ENCODE data around the gene HSF2.

HSF2 gene

GRCh38 chr6:122376246-122376645 is 23.2 kb upstream of the HSF2 start:
- Histone ChIP-seq H3K27ac (ENCODE audit: low read length) (no peak overlapping the region), H3K27me3 (ENCODE audit: low read depth, low read length) (no peaks in the 10 kb centered on the region), H3K4me3 (ENCODE audit: low read depth in 1 of 2, low read length in 2 of 2) (no peak overlapping the region), H3K9me3 (ENCODE audit: control insufficient read depth in 1 of 2, low read length in 2 of 2) (no peaks in the 10 kb centered on the region), H3K4me1 (ENCODE audit: control insufficient read depth in 1 of 2, insufficient read depth in 2 of 2, low read length in 2 of 2) (peaks cover 0 to under 1% of the 10 kb centered on the region in 2 donors), H3K36me3 (ENCODE audit: control insufficient read depth in 1 of 2, insufficient read depth in 2 of 2, low read length in 2 of 2) (no peaks in the 10 kb centered on the region)

GRCh38 chr6:122381494-122382265 is 17.8 kb upstream of the HSF2 start:
- no peak overlapping the region for H3K27ac ChIP-seq (ENCODE audit: low read length)
- peaks cover 0 to 3% of the 10 kb centered on the region in 2 donors for H3K4me1 ChIP-seq (ENCODE audit: control insufficient read depth in 1 of 2, insufficient read depth in 2 of 2, low read length in 2 of 2)
- no peaks in the 10 kb centered on the region for H3K36me3 ChIP-seq (ENCODE audit: control insufficient read depth in 1 of 2, insufficient read depth in 2 of 2, low read length in 2 of 2)
- no peak overlapping the region for H3K4me3 ChIP-seq (ENCODE audit: low read depth in 1 of 2, low read length in 2 of 2)
- no peaks in the 10 kb centered on the region for H3K9me3 ChIP-seq (ENCODE audit: control insufficient read depth in 1 of 2, low read length in 2 of 2)
- H3K27me3 ChIP-seq (ENCODE audit: low read depth, low read length) = no peaks in the 10 kb centered on the region

GRCh38 chr6:122385857-122386612 is 13.4 kb upstream of the HSF2 start:
- no peak overlapping the region for H3K4me3 ChIP-seq (ENCODE audit: low read depth in 1 of 2, low read length in 2 of 2)
- no peak overlapping the region for H3K27ac ChIP-seq (ENCODE audit: low read length)
- no peaks in the 10 kb centered on the region for H3K27me3 ChIP-seq (ENCODE audit: low read depth, low read length)
- peaks cover 0 to 24% of the 10 kb centered on the region in 2 donors for H3K4me1 ChIP-seq (ENCODE audit: control insufficient read depth in 1 of 2, insufficient read depth in 2 of 2, low read length in 2 of 2)
- no peaks in the 10 kb centered on the region for H3K36me3 ChIP-seq (ENCODE audit: control insufficient read depth in 1 of 2, insufficient read depth in 2 of 2, low read length in 2 of 2)
- H3K9me3 ChIP-seq (ENCODE audit: control insufficient read depth in 1 of 2, low read length in 2 of 2) = no peaks in the 10 kb centered on the region

- peaks cover 0 to 23% of the 10 kb centered on the region in 2 donors for H3K4me1 ChIP-seq (ENCODE audit: control insufficient read depth in 1 of 2, insufficient read depth in 2 of 2, low read length in 2 of 2)
- no peaks in the 10 kb centered on the region for H3K27me3 ChIP-seq (ENCODE audit: low read depth, low read length)
- no peaks in the 10 kb centered on the region for H3K36me3 ChIP-seq (ENCODE audit: control insufficient read depth in 1 of 2, insufficient read depth in 2 of 2, low read length in 2 of 2)
- peak overlapping the region; percentile 24 for H3K27ac ChIP-seq (ENCODE audit: low read length)
- H3K9me3 ChIP-seq (ENCODE audit: control insufficient read depth in 1 of 2, low read length in 2 of 2) = no peaks in the 10 kb centered on the region
- H3K4me3 ChIP-seq (ENCODE audit: low read depth in 1 of 2, low read length in 2 of 2) = no peak overlapping the region
These were observed 10.5 kb upstream of the HSF2 start for GRCh38 chr6:122388945-122389344.

- H3K36me3 ChIP-seq (ENCODE audit: control insufficient read depth in 1 of 2, insufficient read depth in 2 of 2, low read length in 2 of 2) = no peaks in the 10 kb centered on the region
- H3K27ac ChIP-seq (ENCODE audit: low read length) = peak overlapping the region; percentile 24
- H3K4me3 ChIP-seq (ENCODE audit: low read depth in 1 of 2, low read length in 2 of 2) = no peak overlapping the region
- no peaks in the 10 kb centered on the region for H3K27me3 ChIP-seq (ENCODE audit: low read depth, low read length)
- H3K9me3 ChIP-seq (ENCODE audit: control insufficient read depth in 1 of 2, low read length in 2 of 2) = no peaks in the 10 kb centered on the region
- peaks cover 0 to 32% of the 10 kb centered on the region in 2 donors for H3K4me1 ChIP-seq (ENCODE audit: control insufficient read depth in 1 of 2, insufficient read depth in 2 of 2, low read length in 2 of 2)
These were observed 9.6 kb upstream of the HSF2 start for GRCh38 chr6:122389704-122390372.

- H3K4me1 ChIP-seq (ENCODE audit: control insufficient read depth in 1 of 2, insufficient read depth in 2 of 2, low read length in 2 of 2) = peaks cover 0 to 33% of the 10 kb centered on the region in 2 donors
- no peaks in the 10 kb centered on the region for H3K27me3 ChIP-seq (ENCODE audit: low read depth, low read length)
- H3K4me3 ChIP-seq (ENCODE audit: low read depth in 1 of 2, low read length in 2 of 2) = no peak overlapping the region
- H3K36me3 ChIP-seq (ENCODE audit: control insufficient read depth in 1 of 2, insufficient read depth in 2 of 2, low read length in 2 of 2) = no peaks in the 10 kb centered on the region
- H3K9me3 ChIP-seq (ENCODE audit: control insufficient read depth in 1 of 2, low read length in 2 of 2) = no peaks in the 10 kb centered on the region
- H3K27ac ChIP-seq (ENCODE audit: low read length) = no peak overlapping the region
These were observed 6.7 kb upstream of the HSF2 start for GRCh38 chr6:122392564-122393350.

GRCh38 chr6:122393351-122393896 is 6.0 kb upstream of the HSF2 start:
- peak overlapping the region; percentile 3 for H3K27ac ChIP-seq (ENCODE audit: low read length)
- peaks cover 0 to 32% of the 10 kb centered on the region in 2 donors for H3K4me1 ChIP-seq (ENCODE audit: control insufficient read depth in 1 of 2, insufficient read depth in 2 of 2, low read length in 2 of 2)
- H3K36me3 ChIP-seq (ENCODE audit: control insufficient read depth in 1 of 2, insufficient read depth in 2 of 2, low read length in 2 of 2) = no peaks in the 10 kb centered on the region
- H3K4me3 ChIP-seq (ENCODE audit: low read depth in 1 of 2, low read length in 2 of 2) = no peak overlapping the region
- H3K9me3 ChIP-seq (ENCODE audit: control insufficient read depth in 1 of 2, low read length in 2 of 2) = no peaks in the 10 kb centered on the region
- no peaks in the 10 kb centered on the region for H3K27me3 ChIP-seq (ENCODE audit: low read depth, low read length)

GRCh38 chr6:122394016-122394415 is 5.4 kb upstream of the HSF2 start:
- no peaks in the 10 kb centered on the region for H3K9me3 ChIP-seq (ENCODE audit: control insufficient read depth in 1 of 2, low read length in 2 of 2)

GRCh38 chr6:122399055-122399347 is 451 bp upstream of the HSF2 start:
- Histone ChIP-seq H3K36me3 (ENCODE audit: control insufficient read depth in 1 of 2, insufficient read depth in 2 of 2, low read length in 2 of 2) (no peaks in the 10 kb centered on the region), H3K27me3 (ENCODE audit: low read depth, low read length) (no peaks in the 10 kb centered on the region), H3K27ac (ENCODE audit: low read length) (peak overlapping the region; percentile 35), H3K4me3 (ENCODE audit: low read depth in 1 of 2, low read length in 2 of 2) (peak overlapping the region; percentile 44 to 97), H3K9me3 (ENCODE audit: control insufficient read depth in 1 of 2, low read length in 2 of 2) (no peaks in the 10 kb centered on the region), H3K4me1 (ENCODE audit: control insufficient read depth in 1 of 2, insufficient read depth in 2 of 2, low read length in 2 of 2) (peaks cover 11 to 15% of the 10 kb centered on the region in 2 donors)

More at GRCh38 chr6:122394016-122394415, 5.4 kb upstream of the HSF2 start:
- Histone ChIP-seq H3K4me3 (ENCODE audit: low read depth in 1 of 2, low read length in 2 of 2) (no peak overlapping the region), H3K36me3 (ENCODE audit: control insufficient read depth in 1 of 2, insufficient read depth in 2 of 2, low read length in 2 of 2) (no peaks in the 10 kb centered on the region), H3K27me3 (ENCODE audit: low read depth, low read length) (no peaks in the 10 kb centered on the region), H3K4me1 (ENCODE audit: control insufficient read depth in 1 of 2, insufficient read depth in 2 of 2, low read length in 2 of 2) (peaks cover 4 to 30% of the 10 kb centered on the region in 2 donors), H3K27ac (ENCODE audit: low read length) (peak overlapping the region; percentile 3)

- no peaks in the 10 kb centered on the region for H3K27me3 ChIP-seq (ENCODE audit: low read depth, low read length)
- no peak overlapping the region for H3K27ac ChIP-seq (ENCODE audit: low read length)
- H3K36me3 ChIP-seq (ENCODE audit: control insufficient read depth in 1 of 2, insufficient read depth in 2 of 2, low read length in 2 of 2) = no peaks in the 10 kb centered on the region
- peaks cover 11 to 12% of the 10 kb centered on the region in 2 donors for H3K4me1 ChIP-seq (ENCODE audit: control insufficient read depth in 1 of 2, insufficient read depth in 2 of 2, low read length in 2 of 2)
- H3K4me3 ChIP-seq (ENCODE audit: low read depth in 1 of 2, low read length in 2 of 2) = peak overlapping the region; percentile 71 to 97
- no peaks in the 10 kb centered on the region for H3K9me3 ChIP-seq (ENCODE audit: control insufficient read depth in 1 of 2, low read length in 2 of 2)
These were observed 634 bp downstream of the HSF2 start for GRCh38 chr6:122400121-122400450.
